IMR-90 (cell line): Measurements from ENCODE around the gene IMMP1L.

Experiments used
- RCOR1 ChIP-seq: IDR thresholded peaks from 2 replicates; pipeline ENCODE4 v1.6.1; 2012; ENCODE audit warnings: mild to moderate bottlenecking, low read length, improper control_type of control experiment; ENCODE audit not compliant: insufficient replicate concordance
- TF ChIP-seq, protein P1 (sequence below): conservative IDR thresholded peaks from 2 replicates; pipeline ENCODE4 v1.5.1; 2012; ENCODE audit warnings: mild to moderate bottlenecking, low read depth, low read length, improper control_type of control experiment
- TF ChIP-seq, protein P2 (sequence below): fragments of 150-350 bp; IDR thresholded peaks from 2 replicates; pipeline ENCODE4 v1.6.1; 2016; ENCODE audit warnings: low read depth, mild to moderate bottlenecking, low read length, moderate library complexity, borderline replicate concordance

DNA sequence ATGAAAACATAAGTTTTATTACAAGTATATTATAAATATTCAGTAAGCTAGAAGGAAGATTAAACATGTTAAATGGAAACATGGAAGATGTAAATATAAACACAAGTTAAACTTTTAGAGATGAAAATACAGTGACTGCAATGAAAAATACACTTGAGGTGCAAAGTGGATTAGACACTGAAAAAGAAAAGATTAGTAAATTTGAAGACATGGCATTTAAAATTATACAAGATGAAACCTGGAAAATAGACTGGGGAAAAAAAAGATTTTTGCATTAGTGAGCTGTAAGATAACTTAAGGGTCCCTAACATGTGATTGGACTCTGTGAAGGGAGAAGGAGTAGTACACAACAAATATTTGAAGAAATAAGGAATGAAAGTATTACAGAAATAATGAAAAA, 33.4 kb upstream of the IMMP1L start:
- TF ChIP-seq, protein P1, sequence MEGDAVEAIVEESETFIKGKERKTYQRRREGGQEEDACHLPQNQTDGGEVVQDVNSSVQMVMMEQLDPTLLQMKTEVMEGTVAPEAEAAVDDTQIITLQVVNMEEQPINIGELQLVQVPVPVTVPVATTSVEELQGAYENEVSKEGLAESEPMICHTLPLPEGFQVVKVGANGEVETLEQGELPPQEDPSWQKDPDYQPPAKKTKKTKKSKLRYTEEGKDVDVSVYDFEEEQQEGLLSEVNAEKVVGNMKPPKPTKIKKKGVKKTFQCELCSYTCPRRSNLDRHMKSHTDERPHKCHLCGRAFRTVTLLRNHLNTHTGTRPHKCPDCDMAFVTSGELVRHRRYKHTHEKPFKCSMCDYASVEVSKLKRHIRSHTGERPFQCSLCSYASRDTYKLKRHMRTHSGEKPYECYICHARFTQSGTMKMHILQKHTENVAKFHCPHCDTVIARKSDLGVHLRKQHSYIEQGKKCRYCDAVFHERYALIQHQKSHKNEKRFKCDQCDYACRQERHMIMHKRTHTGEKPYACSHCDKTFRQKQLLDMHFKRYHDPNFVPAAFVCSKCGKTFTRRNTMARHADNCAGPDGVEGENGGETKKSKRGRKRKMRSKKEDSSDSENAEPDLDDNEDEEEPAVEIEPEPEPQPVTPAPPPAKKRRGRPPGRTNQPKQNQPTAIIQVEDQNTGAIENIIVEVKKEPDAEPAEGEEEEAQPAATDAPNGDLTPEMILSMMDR = no peak
- TF ChIP-seq, protein P2, sequence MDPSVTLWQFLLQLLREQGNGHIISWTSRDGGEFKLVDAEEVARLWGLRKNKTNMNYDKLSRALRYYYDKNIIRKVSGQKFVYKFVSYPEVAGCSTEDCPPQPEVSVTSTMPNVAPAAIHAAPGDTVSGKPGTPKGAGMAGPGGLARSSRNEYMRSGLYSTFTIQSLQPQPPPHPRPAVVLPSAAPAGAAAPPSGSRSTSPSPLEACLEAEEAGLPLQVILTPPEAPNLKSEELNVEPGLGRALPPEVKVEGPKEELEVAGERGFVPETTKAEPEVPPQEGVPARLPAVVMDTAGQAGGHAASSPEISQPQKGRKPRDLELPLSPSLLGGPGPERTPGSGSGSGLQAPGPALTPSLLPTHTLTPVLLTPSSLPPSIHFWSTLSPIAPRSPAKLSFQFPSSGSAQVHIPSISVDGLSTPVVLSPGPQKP = no peak
- no peak for TF ChIP-seq RCOR1
